Measurements from ENCODE around the gene JAKMIP2.
"Not testable (repeated sequence)": the region's sequence is repeated elsewhere in the genome, so short reads cannot be mapped to it uniquely, and the experiment has no call there.

Gene JAKMIP2

GRCh38 chr5:147643142-147643541 is 139.4 kb downstream of the JAKMIP2 start:
- no peak for DNase-seq

DNA sequence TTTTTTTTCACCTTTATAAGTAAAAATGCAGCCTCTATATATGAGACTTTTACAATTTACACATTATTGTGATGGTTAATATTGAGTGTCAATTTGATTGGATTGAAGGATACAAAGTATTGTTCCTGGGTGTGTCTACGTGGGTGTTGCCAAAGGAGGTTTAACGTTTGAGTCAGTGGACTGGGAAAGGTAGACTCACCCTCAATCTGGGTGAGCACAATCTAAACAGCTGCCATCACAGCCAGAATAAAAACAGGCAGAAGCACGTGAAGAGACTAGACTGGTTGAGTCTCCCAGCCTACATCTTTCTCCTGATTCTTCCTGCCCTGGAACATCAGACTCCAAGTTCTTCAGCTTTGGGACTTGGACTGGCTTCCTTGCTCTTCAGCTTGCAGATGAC is 139.9 kb downstream of the JAKMIP2 start:
- DNase-seq: no peak

- no peak for DNase-seq
These were observed 143.2 kb downstream of the JAKMIP2 start for GRCh38 chr5:147639321-147639720.

- no peak for DNase-seq
These were observed 145.9 kb downstream of the JAKMIP2 start for GRCh38 chr5:147636729-147636984.

DNA sequence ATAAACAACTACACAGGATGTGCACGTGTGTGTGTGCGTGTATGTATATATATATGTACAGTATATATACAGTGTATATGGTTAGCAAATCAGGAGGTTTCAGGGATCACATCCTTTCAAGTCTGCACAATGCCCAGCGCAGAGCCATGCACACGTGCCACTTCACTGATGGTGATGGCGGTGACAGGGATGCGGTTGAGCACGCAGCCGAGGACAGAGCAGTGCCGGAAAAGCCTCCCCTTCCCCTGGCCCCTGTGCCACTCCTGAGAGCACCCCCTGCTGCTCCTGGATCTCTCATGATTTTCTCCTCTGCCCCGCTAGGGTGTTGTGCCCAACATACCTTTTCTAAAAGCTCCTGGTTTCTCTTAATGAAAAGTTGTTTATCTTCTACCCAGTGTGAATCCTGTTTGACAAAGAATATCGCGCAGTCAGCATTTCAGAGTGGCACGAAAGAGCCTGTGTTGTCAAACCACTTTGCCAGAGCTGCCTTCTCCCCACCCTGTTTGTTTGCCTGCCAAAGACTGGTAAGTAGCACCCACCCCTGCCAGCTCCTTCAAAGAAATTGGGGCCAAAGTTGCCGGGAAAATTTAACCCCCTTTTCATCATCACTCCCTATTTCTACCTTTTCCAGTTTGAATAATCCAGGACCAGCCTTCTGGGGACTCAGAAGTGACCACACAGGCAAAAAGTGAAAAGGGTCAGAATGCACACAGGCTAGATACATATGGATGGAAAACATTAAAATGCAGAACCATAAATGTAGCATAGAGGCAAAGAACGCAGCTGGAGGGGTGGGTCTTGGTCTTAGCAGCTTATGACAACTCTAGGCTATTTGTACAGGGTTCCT is 146.4 kb downstream of the JAKMIP2 start:
- DNase-seq: no peak

- DNase-seq: not testable (repeated sequence)
These were observed 147.1 kb downstream of the JAKMIP2 start for GRCh38 chr5:147635439-147635838.

- no peak for DNase-seq
These were observed 149.4 kb downstream of the JAKMIP2 start for GRCh38 chr5:147633173-147633572.

GRCh38 chr5:147631428-147632003 is 151.0 kb downstream of the JAKMIP2 start:
- no peak for DNase-seq

DNA sequence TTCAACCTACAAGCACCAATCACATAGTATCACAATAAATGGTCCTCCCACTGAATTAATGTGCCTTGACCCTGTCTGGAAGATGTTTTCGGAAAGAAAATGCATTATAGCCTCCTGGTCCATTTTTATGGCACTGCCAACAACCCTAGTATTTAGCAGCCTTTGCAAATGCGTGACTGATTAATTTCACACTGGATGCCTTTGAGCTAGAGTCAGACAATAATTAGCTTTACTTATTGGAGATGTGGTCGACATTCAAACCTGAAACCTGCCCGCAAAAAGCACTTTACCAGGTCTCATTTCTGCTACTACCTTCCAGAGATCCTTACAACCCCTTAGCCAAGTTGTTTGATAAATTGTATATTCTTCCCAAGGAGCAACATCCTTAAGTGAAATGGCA is 153.3 kb downstream of the JAKMIP2 start:
- DNase-seq: no peak

DNA sequence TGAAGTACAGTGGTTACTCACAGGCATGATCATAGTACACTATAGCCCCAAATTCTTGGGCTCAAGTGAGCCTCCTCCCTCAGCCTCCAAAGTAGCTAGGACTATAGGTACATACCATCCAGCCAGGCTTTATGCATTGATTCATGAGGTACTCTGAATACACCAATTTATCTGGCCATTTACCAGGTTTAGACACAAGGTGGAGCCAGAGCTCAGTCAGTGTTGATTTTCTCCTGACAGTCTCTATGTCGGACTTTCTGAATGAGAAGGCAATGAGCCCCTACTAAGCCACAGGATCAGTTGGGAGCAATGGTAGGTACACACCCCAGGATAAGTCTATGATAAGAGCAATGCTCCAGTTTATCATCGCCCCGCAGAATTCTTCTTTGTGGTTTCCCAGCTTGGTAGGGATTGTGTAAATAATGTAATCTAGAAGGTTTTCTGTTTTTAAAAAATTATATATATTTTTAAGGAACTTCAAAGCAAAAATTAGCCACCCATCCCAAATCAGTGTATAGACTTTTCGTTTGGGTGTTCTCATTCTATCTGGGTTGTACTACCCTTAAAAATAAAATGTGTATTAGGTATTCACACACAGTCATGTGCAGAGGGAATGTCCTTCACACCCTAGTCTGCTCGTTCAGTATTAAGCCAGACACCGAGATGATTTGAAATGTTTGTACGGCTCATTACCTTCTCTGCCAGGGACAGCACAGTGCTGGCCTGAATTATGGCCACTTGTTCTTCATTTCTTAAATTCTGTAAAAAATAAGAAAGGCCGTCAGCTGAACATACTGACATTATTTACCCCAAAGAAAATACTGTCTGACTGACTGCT is 154.3 kb downstream of the JAKMIP2 start:
- peak; percentile 76 for DNase-seq

- DNase-seq: no peak
These were observed 156.1 kb downstream of the JAKMIP2 start for GRCh38 chr5:147626464-147626863.

GRCh38 chr5:147621016-147621415 is 161.5 kb downstream of the JAKMIP2 start:
- no peak for DNase-seq

DNA sequence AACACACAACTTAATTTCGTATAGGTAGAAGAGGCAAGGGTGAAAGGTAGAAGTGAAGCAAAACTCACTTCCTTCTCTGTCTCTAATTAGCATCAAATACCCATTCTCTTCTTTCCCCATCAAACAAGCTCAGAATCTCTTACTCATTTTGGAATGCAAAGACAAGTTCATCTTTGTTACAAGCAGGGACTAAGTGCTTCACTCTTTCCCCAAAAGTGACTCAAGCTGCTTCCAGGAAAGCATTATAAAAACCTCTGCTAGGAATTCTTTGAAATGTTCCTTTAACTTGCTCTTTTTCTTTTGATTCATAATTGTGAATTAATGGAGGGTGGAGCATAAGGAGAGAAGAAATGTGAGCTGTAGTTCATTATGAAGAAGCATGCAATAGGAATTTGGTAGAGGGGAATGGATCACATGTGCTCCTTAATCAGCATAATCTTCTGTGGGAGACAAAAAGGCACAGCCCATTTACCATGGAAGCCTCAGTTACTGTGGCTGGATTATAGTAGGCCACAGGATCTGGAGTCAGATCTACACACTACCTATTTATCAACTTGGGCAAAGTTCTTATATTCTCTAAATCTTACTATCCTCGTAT is 163.1 kb downstream of the JAKMIP2 start:
- DNase-seq: no peak

GRCh38 chr5:147617711-147618350 is 164.7 kb downstream of the JAKMIP2 start:
- DNase-seq: no peak

DNA sequence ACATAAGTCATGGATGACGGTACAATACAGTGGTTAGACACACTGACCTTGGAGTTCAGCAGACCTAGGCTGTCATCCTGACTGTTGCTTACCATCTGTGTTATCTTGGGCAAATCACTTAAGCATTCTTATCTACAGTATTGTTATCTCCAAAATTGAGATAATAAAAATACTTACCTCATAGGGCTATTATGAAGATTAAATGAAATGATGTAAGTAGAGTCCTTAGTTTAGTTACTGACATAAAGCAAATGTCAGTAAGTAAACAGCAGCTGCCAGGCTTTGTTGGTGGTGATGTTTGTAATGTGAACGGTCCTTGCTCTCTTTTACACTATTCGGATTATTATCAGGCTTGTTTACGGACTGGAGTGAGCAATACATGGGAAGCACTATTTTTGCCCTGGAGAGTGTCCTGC is 165.3 kb downstream of the JAKMIP2 start:
- no peak for DNase-seq

DNA sequence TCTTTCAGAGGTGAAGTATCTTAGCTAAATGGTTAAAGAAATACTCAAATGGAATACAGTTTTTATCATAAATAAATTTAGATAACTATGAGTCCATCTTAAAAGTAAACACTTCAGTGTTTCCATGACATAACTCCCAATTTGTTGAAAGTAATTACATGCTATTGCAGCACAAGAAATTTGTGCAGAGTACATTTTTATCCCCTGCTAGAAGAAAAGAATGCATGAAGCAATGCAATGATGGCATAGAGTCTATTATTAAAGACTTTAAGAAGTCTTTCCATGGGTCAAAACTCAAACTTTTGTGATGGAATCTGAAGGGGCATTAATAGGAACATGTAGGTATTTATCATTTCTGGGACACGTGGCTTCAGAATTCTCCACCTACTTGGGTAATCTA is 166.1 kb downstream of the JAKMIP2 start:
- no peak for DNase-seq

- DNase-seq: no peak
These were observed 169.2 kb downstream of the JAKMIP2 start for GRCh38 chr5:147613359-147613758.

- no peak for DNase-seq
These were observed 171.0 kb downstream of the JAKMIP2 start for GRCh38 chr5:147611483-147611882.

GRCh38 chr5:147610798-147611197 is 171.7 kb downstream of the JAKMIP2 start:
- DNase-seq: no peak

GRCh38 chr5:147601652-147602051 is 180.9 kb downstream of the JAKMIP2 start:
- no peak for DNase-seq

DNA sequence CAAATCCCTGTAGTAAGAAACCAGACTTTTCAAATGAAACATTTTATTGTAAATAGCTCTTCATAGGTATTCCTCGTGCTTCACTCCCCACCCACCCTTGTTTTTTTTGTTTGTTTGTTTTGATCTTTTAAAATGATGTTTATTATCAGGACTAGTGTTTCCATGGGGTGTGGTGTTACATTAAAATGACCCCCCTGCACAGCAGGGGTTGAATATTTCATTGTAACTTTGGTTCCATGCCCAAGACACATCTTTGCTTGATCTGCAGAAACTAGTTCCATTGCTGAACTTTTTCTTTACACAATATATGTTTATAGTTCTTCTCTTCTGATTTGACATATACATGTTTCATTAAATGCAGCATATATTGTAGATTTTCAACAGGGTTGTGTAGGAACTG is 191.4 kb downstream of the JAKMIP2 start:
- no peak for DNase-seq

- DNase-seq: no peak
These were observed 192.4 kb downstream of the JAKMIP2 start for GRCh38 chr5:147590096-147590495.

DNA sequence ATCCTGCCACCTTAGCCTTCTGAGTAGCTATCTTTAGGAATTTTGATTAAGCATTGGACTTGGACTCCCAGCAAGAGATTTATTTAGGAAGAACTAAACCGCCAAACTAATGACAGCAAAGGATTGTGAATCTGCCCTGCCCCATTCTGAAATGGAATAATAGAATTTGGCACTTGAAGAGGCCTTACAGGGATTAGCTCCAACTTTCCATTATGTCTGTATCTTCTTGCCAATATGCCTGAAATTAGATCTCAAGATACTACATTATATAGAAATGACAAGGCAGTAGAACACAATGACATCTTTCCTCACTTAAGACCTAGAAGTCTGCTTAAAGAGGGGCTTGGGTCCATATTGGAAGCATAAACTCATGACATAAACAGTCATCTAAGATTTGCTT is 195.7 kb downstream of the JAKMIP2 start:
- no peak for DNase-seq
